RWPE2 (cell line): Measurements from ENCODE around the gene CLIC1.
A peak's percentile ranks its signal among the peaks of the same experiment; 100 is the strongest.
"Not testable (repeated sequence)": the region's sequence is repeated elsewhere in the genome, so short reads cannot be mapped to it uniquely, and the experiment has no call there.

Source experiments
- ATAC-seq: fragments of 200-7000 bp; cut with Tn5 transposase; 3 replicates; pipeline ENCODE4 v1.9.1; 2021; ENCODE audit warnings: low read depth
- DNase-seq: peaks from one replicate; pipeline ENCODE4 v3.0.0-alpha.2; 2020; ENCODE audit warnings: low spot score
- H3K27ac ChIP-seq: fragments of 450-650 bp; 2 replicates; pipeline ENCODE4 v1.5.1; 2017; ENCODE audit warnings: mild to moderate bottlenecking; ENCODE audit not compliant: poor library complexity, severe bottlenecking
- H3K27me3 ChIP-seq: fragments of 250-450 bp; sonication (Bioruptor Pico); 2 replicates; pipeline ENCODE4 v1.5.1; 2021; ENCODE audit warnings: mild to moderate bottlenecking, moderate library complexity; ENCODE audit not compliant: insufficient read depth, poor library complexity, severe bottlenecking
- H3K36me3 ChIP-seq: fragments of 250-450 bp; sonication (Bioruptor Pico); 2 replicates; pipeline ENCODE4 v1.5.1; 2020; ENCODE audit warnings: low read depth, mild to moderate bottlenecking, moderate library complexity
- H3K4me1 ChIP-seq: fragments of 250-450 bp; sonication (Bioruptor Pico); 2 replicates; pipeline ENCODE4 v1.5.1; 2021; ENCODE audit warnings: mild to moderate bottlenecking, moderate library complexity; ENCODE audit not compliant: insufficient read depth, poor library complexity, severe bottlenecking
- H3K4me3 ChIP-seq: fragments of 250-450 bp; sonication (Bioruptor Pico); 2 replicates; pipeline ENCODE4 v1.5.1; 2021; ENCODE audit warnings: mild to moderate bottlenecking, moderate library complexity; ENCODE audit not compliant: severe bottlenecking
- H3K9me3 ChIP-seq: fragments of 250-450 bp; sonication (Bioruptor Pico); 2 replicates; pipeline ENCODE4 v1.5.1; 2021; ENCODE audit warnings: mild to moderate bottlenecking, moderate library complexity; ENCODE audit not compliant: severe bottlenecking
- TF ChIP-seq, protein P1 (sequence below): fragments of 450-650 bp; IDR thresholded peaks from one replicate; pipeline ENCODE4 v1.5.1; 2017; ENCODE audit warnings: mild to moderate bottlenecking, moderate library complexity; ENCODE audit not compliant: poor library complexity, severe bottlenecking

CLIC1 gene

DNA sequence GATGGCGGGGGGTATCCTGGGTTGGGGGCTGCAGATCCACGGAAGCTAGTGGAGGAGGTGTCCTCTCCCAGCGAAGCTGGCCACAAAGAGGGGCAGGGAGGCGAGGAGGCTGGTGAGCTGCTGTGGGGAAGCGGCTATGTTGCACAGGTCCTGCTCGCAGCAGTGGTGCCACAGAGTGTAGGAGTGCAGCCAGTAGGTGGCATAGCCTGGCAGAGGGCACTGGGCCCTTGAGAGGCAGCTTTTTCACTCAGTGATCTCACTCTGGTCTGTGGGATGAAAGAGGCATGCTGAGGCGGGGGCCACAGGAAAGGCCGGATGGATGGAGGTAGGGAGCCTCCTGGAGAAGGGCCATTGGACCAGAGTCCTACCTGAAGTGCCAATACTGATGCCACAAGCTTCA is 24.0 kb downstream of the CLIC1 start:
- ATAC-seq (peak; percentile 77), DNase-seq (no peak)
- H3K27ac ChIP-seq = no peak overlapping the region
- no peaks in the 10 kb centered on the region for H3K27me3 ChIP-seq
- no peak overlapping the region for H3K4me3 ChIP-seq
- H3K36me3 ChIP-seq = no peaks in the 10 kb centered on the region
- TF ChIP-seq, protein P1, sequence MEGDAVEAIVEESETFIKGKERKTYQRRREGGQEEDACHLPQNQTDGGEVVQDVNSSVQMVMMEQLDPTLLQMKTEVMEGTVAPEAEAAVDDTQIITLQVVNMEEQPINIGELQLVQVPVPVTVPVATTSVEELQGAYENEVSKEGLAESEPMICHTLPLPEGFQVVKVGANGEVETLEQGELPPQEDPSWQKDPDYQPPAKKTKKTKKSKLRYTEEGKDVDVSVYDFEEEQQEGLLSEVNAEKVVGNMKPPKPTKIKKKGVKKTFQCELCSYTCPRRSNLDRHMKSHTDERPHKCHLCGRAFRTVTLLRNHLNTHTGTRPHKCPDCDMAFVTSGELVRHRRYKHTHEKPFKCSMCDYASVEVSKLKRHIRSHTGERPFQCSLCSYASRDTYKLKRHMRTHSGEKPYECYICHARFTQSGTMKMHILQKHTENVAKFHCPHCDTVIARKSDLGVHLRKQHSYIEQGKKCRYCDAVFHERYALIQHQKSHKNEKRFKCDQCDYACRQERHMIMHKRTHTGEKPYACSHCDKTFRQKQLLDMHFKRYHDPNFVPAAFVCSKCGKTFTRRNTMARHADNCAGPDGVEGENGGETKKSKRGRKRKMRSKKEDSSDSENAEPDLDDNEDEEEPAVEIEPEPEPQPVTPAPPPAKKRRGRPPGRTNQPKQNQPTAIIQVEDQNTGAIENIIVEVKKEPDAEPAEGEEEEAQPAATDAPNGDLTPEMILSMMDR = peak; percentile 36
- H3K9me3 ChIP-seq = no peaks in the 10 kb centered on the region
- H3K4me1 ChIP-seq = peaks cover 5% of the 10 kb centered on the region

DNA sequence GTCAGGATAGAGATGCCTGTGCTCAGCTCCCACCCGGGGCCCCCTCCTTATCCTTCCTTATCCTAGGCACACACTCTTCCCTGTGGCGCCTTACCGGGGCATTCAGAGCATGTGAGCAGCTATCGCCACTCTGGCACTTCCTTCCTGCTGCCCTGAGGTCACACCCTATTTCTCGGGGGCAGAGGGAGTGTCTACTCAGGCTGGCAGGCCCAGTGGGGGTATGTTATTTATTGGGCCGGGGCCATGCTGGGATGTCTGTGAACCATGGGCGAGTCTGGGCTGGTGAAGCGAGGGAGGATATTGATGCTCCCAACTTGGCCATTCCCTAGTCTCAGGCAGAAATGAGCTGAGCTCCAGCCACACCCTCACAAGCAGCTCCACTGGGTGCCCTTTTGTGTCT is 25.1 kb downstream of the CLIC1 start:
- H3K4me1 ChIP-seq = peaks cover 5% of the 10 kb centered on the region
- peak; percentile 44 for ATAC-seq
- TF ChIP-seq, protein P1 = no peak
- H3K36me3 ChIP-seq = no peaks in the 10 kb centered on the region
- DNase-seq = no peak
- H3K9me3 ChIP-seq = no peaks in the 10 kb centered on the region
- no peak overlapping the region for H3K4me3 ChIP-seq
- no peak overlapping the region for H3K27ac ChIP-seq
- no peaks in the 10 kb centered on the region for H3K27me3 ChIP-seq

DNA sequence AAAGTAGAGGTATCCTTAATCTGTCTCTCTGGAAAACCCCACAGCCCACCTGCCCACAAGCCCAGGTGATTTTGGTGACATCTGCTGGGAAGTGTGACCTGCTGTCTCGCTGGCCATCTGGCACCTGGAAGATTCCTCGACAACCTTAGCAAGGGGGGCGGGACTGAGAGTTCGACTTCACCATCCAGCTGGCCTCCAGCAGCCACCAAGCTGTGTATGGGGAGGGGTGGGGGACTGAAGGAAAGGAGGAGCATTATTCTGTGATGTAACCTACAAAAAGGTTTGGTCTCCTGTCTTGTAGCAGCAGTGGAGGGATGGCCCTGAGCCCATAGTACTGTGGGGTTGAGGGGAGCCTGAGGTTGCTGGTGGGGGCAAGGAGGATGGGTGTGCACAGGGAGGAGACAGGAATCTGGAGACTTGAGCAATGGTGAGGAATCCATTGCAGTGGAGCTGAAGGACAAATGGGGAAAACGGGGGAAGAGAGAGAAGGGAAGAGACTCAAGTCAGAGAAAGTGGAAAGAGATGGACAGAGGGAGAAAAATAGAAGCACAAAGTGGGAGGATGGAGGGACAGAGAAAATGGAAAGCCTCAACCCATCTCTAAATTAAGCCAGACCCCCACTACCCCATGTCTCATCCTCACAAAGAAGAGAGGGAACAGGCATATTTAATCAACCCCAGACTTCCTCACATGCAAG is 25.7 kb downstream of the CLIC1 start:
- DNase-seq (no peak), ATAC-seq (no peak)
- TF ChIP-seq, protein P1 = no peak
- H3K4me1 ChIP-seq = peaks cover 5% of the 10 kb centered on the region
- H3K27me3 ChIP-seq = no peaks in the 10 kb centered on the region
- no peaks in the 10 kb centered on the region for H3K9me3 ChIP-seq
- H3K36me3 ChIP-seq = no peaks in the 10 kb centered on the region
- H3K4me3 ChIP-seq = no peak overlapping the region
- no peak overlapping the region for H3K27ac ChIP-seq

DNA sequence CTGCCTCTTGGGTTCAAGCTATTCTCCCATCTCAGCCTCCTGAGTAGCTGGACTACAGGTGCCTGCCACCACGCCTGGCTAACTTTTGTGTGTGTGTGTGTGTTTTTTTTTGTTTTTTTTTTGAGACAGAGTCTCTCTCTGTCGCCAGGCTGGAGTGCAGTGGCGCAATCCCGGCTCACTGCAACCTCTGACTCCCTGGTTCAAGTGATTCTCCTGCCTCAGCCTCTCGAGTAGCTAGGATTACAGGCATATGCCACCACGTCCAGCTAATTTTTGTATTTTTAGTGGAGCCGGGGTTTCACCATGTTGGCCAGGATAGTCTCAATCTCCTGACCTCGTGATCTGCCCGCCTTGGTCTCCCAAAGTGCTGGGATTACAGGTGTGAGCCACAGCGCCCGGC is 27.2 kb downstream of the CLIC1 start:
- not testable (repeated sequence) for DNase-seq, H3K4me1 ChIP-seq, H3K36me3 ChIP-seq, H3K27me3 ChIP-seq, H3K4me3 ChIP-seq, H3K27ac ChIP-seq, H3K9me3 ChIP-seq, ATAC-seq

DNA sequence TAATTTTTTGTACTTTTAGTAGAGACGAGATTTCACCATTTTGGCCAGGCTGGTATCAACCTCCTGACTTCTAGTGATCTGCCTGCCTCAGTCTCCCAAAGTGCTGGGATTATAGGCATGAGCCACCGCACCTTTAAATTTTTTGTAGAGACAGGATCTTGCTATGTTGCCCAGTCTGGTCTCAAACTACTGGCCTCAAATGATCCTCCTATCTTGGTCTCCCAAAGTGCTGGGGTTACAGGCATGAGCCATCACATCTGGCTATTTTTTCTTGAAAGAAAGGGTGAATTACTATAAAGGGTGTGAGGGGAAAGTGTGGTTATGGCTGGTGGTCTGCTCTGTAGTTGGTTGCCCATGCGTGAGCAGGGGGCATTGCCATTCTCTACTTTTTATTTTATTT is 28.1 kb downstream of the CLIC1 start:
- Histone ChIP-seq H3K36me3 (no peaks in the 10 kb centered on the region), H3K27me3 (no peaks in the 10 kb centered on the region), H3K4me3 (no peak overlapping the region), H3K27ac (no peak overlapping the region), H3K9me3 (no peaks in the 10 kb centered on the region), H3K4me1 (peaks cover 5% of the 10 kb centered on the region)
- ATAC-seq (no peak), DNase-seq (no peak)
- TF ChIP-seq, protein P1 = no peak
